ENCODE data around the gene HIVEP1. TPM values are rescaled to one million over a fixed set of nuclear protein-coding genes. Genes with fewer than 3 reads are reported as not detected.

The HIVEP1 gene
- total and polyA plus RNA-seq, 4 donors = 2.7 to 27.2 (median 6.2) TPM

DNA sequence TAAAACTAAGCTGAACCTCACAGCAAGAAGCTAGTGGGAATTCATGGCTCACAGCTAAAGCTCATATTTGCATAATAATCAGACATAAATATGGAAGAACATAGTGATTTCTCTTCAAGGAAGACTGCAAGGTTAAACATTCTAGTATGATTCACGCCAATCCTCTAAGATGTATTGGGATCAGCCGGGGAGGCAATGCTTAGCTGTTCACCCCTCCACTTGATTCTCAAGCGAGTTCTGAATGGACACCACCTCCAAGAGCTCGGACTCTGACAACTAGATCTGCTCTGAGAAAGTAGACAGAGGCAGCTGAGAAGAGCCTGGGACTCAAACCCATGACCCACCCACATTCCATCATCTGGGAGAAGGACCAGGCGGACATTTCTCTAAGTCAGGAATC, 159.6 kb downstream of the HIVEP1 start:
- TF ChIP-seq FOXA2 (IDR thresholded peaks at IDR 0.05) (no peak), HNF4G (IDR thresholded peaks at IDR 0.05) (no peak), YY1 (IDR thresholded peaks at IDR 0.05) (no peak), CTCF (IDR thresholded peaks at IDR 0.05; ENCODE audit: low read depth, low read length, missing input control) (no peak), NR2F2 (IDR thresholded peaks at IDR 0.05) (no peak), GABPA (IDR thresholded peaks at IDR 0.05 in 1 of 2, conservative IDR thresholded peaks at IDR 0.05 in 1 of 2) (no peak), FOXA1 (IDR thresholded peaks at IDR 0.05) (no peak), RAD21 (IDR thresholded peaks at IDR 0.05) (no peak), TAF1 (conservative IDR thresholded peaks at IDR 0.05) (no peak), EGR1 (IDR thresholded peaks at IDR 0.05; ENCODE audit: low read depth in 2 of 2) (no peak)
- TF ChIP-seq, protein P1, sequence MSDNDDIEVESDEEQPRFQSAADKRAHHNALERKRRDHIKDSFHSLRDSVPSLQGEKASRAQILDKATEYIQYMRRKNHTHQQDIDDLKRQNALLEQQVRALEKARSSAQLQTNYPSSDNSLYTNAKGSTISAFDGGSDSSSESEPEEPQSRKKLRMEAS (IDR thresholded peaks at IDR 0.05) = no peak
- TF ChIP-seq, protein P2, sequence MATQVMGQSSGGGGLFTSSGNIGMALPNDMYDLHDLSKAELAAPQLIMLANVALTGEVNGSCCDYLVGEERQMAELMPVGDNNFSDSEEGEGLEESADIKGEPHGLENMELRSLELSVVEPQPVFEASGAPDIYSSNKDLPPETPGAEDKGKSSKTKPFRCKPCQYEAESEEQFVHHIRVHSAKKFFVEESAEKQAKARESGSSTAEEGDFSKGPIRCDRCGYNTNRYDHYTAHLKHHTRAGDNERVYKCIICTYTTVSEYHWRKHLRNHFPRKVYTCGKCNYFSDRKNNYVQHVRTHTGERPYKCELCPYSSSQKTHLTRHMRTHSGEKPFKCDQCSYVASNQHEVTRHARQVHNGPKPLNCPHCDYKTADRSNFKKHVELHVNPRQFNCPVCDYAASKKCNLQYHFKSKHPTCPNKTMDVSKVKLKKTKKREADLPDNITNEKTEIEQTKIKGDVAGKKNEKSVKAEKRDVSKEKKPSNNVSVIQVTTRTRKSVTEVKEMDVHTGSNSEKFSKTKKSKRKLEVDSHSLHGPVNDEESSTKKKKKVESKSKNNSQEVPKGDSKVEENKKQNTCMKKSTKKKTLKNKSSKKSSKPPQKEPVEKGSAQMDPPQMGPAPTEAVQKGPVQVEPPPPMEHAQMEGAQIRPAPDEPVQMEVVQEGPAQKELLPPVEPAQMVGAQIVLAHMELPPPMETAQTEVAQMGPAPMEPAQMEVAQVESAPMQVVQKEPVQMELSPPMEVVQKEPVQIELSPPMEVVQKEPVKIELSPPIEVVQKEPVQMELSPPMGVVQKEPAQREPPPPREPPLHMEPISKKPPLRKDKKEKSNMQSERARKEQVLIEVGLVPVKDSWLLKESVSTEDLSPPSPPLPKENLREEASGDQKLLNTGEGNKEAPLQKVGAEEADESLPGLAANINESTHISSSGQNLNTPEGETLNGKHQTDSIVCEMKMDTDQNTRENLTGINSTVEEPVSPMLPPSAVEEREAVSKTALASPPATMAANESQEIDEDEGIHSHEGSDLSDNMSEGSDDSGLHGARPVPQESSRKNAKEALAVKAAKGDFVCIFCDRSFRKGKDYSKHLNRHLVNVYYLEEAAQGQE (IDR thresholded peaks at IDR 0.05) = no peak
- no peaks in the 10 kb centered on the region for H3K9me3 ChIP-seq (ENCODE audit: control insufficient read depth in 4 of 4, low read length in 3 of 4)
- H3K36me3 ChIP-seq (ENCODE audit: control insufficient read depth in 4 of 4, insufficient read depth in 3 of 4, low read depth in 1 of 4, low read length in 3 of 4) = no peaks in the 10 kb centered on the region
- no peaks in the 10 kb centered on the region for H3K4me1 ChIP-seq (ENCODE audit: control insufficient read depth in 4 of 4, insufficient read depth in 4 of 4, low read length in 3 of 4)
- H3K27me3 ChIP-seq (ENCODE audit: control insufficient read depth in 4 of 4, insufficient read depth in 4 of 4, low read length in 3 of 4) = no peaks in the 10 kb centered on the region
- no peak overlapping the region for H3K27ac ChIP-seq (ENCODE audit: low read depth in 1 of 2, low read length in 2 of 2)
- no peak overlapping the region for H3K9ac ChIP-seq (ENCODE audit: low read depth in 1 of 2, low read length in 2 of 2)
- DNase-seq (ENCODE audit: low spot score) = no peak
- H3K4me3 ChIP-seq (ENCODE audit: low read depth in 1 of 3, low read length in 3 of 3) = no peak overlapping the region
- 96% methylated on average over 5 of the region's 5 CpGs for WGBS

- no peak for TF ChIP-seq FOXA2 (IDR thresholded peaks at IDR 0.05)
- no peak for TF ChIP-seq HNF4A (conservative IDR thresholded peaks at IDR 0.05)
- no peak for TF ChIP-seq ATF3 (IDR thresholded peaks at IDR 0.05)
- TF ChIP-seq RXRA (IDR thresholded peaks at IDR 0.05) = no peak
- TF ChIP-seq FOXA1 (IDR thresholded peaks at IDR 0.05) = no peak
- no peak for TF ChIP-seq CTCF (IDR thresholded peaks at IDR 0.05; ENCODE audit: low read depth, low read length, missing input control)
- no peak for TF ChIP-seq TAF1 (conservative IDR thresholded peaks at IDR 0.05)
- TF ChIP-seq, protein P2 (IDR thresholded peaks at IDR 0.05) = no peak
- TF ChIP-seq YY1 (IDR thresholded peaks at IDR 0.05) = no peak
- TF ChIP-seq EGR1 (IDR thresholded peaks at IDR 0.05; ENCODE audit: low read depth in 2 of 2) = no peak
- no peak for TF ChIP-seq GABPA (IDR thresholded peaks at IDR 0.05 in 1 of 2, conservative IDR thresholded peaks at IDR 0.05 in 1 of 2)
- TF ChIP-seq ZBTB33 (IDR thresholded peaks at IDR 0.05) = no peak
- no peak for TF ChIP-seq RAD21 (IDR thresholded peaks at IDR 0.05)
- H3K9me3 ChIP-seq (ENCODE audit: control insufficient read depth in 4 of 4, low read length in 3 of 4) = no peaks in the 10 kb centered on the region
- H3K27me3 ChIP-seq (ENCODE audit: control insufficient read depth in 4 of 4, insufficient read depth in 4 of 4, low read length in 3 of 4) = no peaks in the 10 kb centered on the region
- H3K36me3 ChIP-seq (ENCODE audit: control insufficient read depth in 4 of 4, insufficient read depth in 3 of 4, low read depth in 1 of 4, low read length in 3 of 4) = no peaks in the 10 kb centered on the region
- WGBS = 60% methylated on average over 2 of the region's 2 CpGs
- H3K4me3 ChIP-seq (ENCODE audit: low read depth in 1 of 3, low read length in 3 of 3) = no peak overlapping the region
- H3K9ac ChIP-seq (ENCODE audit: low read depth in 1 of 2, low read length in 2 of 2) = no peak overlapping the region
- no peak overlapping the region for H3K27ac ChIP-seq (ENCODE audit: low read depth in 1 of 2, low read length in 2 of 2)
- no peak for DNase-seq (ENCODE audit: low spot score)
- H3K4me1 ChIP-seq (ENCODE audit: control insufficient read depth in 4 of 4, insufficient read depth in 4 of 4, low read length in 3 of 4) = no peaks in the 10 kb centered on the region
Observed at GRCh38 chr6:12172572-12172971, 160.5 kb downstream of the HIVEP1 start.
